Activated CD8-positive, alpha-beta memory T cell treated with anti-CD3 and anti-CD28 coated beads for 24 hours (primary cell): ENCODE data around the gene SBNO2.

Experiments
- DNase-seq: peaks from one replicate; pipeline ENCODE4 v3.0.0-alpha.2; 2020

SBNO2 gene

DNA sequence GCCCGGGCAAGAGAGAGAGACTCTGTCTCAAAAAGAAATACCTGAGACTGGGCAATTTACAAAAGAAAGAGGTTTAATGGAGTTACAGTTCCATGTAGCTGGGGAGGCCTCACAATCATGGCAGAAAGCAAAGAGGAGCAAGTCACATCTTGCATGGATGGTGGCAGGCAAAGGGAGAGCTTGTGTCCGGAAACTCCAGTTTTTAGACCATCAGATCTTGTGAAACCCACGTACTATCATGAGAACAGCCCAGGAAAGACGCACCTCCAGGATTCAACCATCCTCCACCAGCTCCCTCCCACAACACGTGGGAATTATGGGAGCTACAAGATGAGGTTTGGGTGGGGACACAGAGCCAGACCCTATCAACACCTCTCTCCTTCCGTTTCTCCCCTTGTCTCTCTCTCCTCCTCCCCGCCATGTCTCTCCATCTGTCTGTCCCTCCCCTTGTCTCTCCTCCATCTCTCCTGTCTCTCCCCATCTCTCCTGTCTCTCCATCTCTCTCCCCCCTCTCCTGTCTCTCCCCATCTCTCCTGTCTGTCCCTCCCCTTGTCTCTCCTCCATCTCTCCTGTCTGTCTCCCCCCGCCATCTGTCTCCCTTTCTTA, 88.9 kb downstream of the SBNO2 start:
- no peak for DNase-seq

DNA sequence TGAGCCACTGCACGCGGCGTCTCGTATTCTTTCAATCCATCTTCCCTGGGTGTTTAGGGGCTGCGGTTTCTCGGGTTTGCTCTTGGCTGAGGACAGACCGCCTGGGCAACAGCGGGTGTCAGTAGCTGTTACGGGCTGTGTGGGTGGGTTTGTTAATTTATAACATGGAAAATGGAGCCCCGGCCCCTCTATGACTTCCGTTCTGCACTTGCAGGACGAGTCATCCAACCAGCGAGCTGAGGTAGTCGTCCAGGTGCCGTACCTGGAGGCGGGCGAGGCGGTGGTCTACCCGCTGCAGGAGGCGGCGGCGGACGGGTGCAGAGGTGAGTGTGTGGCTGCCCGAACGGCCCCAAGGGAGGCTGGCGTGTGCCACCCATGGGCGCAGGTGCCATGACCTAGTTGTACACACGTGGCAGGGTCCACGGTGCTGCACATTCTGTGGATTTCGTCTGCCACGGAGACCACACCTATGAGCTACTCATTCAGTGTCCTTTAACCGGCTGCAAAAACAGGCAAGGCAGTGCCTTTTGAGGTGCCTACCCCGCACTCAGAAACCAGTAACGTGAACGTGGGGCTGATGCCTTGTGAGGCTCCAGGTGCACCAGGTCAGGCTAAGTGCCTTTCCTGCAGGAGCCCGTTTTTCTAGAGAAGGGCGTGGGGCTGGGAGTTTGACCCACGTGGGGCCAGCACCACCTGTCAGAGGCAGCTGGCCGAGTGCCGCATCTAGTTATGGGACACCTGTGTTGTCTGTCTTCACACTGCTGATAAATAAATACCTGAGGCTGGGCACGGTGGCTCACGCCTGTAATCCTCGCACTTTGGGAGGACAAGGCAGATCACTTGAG, 89.8 kb downstream of the SBNO2 start:
- no peak for DNase-seq

DNA sequence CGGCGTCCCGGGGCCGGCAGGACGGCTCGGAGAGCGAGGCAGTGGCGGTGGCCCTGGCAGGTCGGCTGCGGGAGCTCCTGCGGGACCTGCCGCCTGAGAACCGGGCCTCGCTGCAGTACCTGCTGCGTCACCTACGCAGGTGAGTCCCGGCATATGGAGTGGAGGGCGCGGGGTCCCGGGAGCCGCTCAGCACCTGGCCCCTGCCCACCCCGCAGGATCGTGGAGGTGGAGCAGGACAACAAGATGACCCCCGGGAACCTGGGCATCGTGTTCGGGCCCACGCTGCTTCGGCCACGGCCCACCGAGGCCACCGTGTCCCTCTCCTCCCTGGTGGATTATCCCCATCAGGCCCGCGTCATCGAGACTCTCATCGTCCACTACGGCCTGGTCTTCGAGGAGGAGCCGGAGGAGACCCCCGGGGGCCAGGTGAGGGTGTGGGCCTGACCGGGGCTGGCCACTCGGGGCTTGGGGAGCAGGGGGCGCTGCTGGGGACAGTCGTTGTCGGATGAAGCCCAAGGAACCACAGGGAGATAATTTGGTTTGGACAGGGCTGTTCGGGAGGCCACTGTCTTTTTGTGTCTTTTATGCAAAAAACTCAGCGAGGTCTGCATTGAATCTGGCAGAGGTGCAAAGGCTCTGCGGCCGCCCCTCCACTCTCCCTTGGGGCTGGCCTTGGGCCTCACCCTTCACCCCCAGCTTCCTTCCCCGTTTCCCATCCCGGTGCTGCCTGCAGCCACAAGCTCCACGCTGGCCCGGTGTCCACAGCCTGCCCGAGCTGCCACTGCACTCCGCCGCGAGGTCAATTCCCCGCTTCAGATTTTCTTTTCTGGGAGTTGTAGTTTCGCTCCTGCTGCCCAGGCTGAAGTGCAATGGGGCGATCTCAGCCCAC, 90.9 kb downstream of the SBNO2 start:
- no peak for DNase-seq

DNA sequence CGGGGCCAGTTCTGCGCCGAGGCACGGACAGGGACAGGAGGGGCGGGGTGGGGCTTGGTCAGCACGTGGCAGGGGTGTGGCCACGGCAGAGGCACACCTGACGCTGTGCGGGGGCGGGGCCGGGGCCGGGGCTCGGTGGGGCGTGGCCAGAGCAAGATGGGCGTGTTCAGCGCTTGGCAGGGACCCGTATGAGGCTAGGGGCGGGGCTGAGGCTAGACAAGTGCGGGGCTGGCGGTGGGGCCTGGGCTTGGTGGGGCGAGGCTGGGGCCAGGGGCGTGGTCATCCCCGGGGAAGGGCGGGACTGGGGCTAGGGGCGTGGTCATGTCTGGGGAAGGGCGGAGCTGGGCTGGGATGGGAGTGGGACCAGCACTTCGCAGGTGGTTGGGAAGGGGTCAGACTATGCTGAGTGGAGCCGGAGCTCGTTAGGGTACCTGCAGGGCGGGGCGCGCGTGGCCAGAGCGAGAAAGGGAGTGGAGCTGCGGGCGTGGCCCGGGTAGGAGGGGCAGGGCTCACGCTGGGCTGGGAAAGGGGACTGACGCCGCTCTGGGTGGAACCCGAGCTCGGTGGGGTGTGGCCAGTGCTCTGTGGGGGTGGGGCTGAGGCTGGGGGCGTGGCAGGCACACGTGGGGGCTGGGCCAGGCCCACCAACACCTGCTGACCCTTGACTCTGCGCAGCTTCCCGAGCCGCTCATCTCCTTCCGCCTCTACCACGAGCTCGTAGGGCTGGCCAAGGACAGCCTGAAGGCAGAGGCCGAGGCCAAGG, 91.7 kb downstream of the SBNO2 start:
- DNase-seq: peak; percentile 82

DNA sequence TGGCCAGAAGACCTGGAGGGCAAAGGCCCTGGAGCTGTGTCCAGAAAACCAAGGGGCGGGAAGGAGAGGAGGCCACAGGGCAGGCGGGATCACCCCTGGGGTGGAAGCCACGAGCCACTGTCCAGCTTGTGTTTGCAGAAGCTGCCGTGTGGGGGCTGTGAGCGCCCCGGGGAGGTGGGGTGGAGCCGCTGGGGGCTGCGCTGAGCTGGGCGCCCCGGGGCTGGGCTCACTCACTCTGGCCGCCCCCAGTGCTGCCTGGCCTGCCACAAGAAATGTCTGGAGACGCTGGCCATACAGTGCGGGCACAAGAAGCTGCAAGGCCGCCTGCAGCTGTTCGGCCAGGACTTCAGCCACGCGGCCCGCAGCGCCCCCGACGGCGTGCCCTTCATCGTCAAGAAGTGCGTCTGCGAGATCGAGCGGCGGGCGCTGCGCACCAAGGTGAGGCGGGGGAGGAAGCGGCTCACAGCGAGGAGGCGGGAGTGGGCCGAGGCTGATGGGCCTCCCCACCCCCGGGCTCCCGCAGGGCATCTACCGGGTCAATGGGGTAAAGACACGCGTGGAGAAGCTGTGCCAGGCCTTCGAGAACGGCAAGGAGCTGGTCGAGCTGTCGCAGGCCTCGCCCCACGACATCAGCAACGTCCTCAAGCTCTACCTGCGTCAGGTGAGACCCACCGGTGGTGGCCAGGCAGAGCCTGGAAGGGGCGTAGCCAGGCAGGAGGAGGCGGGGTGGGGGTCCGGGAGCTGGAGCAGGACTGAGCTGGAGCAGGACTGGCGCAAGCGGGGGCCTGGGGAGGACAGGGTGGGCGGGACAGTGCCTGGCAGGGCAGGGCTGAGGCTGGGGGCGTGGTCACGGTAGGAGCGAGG, 92.5 kb downstream of the SBNO2 start:
- peak; percentile 63 for DNase-seq

DNA sequence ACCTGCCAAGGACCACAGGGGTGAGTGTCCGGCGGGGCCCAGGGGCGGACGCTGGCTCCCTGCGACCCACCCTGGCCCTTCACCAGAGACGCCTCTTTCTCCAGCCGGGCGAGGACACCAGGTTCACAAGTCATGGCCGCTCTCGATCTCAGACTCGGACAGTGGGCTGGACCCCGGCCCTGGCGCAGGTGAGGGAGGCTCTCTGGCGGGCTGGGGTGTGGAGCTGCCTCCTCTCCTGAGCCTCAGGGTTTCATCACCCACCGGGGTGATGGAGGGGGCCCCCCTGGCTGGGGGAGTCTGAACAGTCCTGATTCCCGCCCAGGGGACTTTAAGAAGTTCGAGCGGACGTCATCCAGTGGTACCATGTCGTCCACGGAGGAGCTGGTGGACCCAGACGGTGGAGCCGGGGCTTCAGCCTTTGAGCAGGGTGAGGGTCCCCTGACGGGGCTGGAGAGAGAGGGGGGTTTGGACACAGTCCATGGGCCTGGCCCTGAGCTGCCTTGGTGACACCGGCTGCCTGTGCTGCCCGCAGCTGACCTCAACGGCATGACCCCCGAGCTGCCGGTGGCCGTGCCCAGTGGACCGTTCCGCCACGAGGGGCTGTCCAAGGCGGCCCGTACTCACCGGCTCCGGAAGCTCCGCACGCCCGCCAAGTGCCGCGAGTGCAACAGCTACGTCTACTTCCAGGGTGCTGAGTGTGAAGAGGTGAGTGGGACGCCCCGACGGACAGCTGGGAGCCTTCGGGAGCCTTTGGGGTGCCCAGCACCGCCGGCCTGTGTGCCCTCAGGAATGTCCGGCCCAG, 93.5 kb downstream of the SBNO2 start:
- DNase-seq: no peak

DNA sequence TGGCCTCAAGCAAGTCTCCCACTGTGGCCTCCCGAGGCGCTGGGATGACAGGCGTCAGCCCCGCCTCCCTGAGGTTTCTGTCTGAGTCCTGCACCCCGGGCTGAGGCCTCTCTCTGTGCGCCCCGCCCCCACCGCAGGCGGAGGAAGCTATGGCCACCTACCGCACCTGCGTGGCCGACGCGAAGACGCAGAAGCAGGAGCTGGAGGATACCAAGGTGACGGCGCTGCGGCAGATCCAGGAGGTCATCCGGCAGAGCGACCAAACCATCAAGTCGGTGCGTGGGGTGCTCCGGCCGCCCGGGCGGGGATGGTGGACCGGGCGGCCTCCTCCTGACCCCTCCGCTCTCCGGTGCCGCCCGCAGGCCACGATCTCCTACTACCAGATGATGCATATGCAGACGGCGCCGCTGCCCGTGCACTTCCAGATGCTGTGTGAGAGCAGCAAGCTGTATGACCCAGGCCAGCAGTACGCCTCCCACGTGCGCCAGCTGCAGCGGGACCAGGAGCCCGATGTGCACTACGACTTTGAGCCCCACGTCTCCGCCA, 94.4 kb downstream of the SBNO2 start:
- DNase-seq: peak; percentile 86

DNA sequence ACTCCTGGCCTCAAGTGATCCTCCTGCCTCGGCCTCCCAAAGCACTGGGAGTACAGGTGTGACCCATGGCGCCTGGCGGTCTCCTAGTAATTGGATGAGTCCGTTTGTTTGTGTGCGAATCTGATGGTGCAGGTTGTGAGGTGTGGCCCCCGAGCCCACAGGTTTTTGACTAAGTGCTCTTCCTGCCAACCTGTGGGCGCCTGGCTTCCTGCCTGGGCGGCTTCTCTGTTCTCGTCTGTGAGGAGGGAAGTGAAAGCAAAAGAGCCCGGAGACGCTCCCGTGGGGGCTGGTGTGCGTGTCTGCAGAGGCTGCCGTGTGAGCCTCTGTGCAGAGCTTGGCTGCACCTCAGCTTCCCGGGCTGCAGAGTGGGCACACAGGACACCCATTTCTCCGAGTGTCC, 97.1 kb downstream of the SBNO2 start:
- DNase-seq: peak; percentile 93

DNA sequence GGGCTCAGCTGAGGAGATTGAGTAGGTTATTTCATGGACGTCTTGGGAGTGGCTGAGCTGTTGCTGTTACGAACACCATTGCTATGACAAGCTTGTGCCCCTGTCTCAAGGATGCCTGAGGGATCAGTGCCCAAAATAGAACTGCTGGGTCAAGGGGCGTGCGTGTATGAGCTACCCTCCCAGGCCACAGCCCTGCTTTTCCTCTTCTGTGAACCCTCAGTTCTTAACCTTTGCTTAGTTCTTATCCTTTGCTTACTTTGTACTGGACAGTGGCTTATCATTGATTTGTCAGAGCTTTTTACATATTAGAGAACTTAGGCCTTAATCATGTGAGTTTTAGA, 98.1 kb downstream of the SBNO2 start:
- DNase-seq: peak; percentile 67

DNA sequence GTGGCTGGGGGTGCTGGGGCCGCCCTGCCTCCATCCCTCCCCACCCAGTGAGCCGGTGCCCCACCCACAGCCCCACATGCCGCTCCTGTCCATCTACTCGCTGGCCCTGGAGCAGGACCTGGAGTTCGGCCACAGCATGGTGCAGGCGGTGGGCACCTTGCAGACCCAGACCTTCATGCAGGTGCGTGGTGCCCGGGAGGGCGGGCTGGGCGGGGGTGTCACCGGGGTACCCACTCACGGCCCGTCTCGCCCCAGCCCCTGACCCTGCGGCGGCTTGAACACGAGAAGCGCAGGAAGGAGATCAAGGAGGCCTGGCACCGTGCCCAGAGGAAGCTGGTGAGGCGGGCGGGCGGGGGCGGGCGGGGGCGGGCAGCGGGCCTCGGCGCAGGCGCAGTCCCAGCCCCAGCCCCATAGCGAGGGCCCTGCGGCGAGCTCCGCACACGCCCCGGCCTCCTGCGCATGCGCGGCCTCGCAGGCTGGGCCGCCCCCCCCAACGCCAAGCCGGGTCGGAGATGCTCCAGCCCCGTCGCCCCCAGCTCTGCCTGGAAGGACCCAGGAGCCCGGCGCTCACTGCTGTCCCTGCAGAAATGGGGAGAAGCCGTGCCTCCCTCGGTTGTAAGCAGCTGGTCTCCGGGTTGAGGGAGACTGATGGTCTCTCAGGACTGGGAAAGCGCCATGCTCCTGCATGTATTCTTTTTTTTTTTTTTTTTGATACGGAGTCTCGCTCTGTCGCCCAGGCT, 99.4 kb downstream of the SBNO2 start:
- peak; percentile 93 for DNase-seq

DNA sequence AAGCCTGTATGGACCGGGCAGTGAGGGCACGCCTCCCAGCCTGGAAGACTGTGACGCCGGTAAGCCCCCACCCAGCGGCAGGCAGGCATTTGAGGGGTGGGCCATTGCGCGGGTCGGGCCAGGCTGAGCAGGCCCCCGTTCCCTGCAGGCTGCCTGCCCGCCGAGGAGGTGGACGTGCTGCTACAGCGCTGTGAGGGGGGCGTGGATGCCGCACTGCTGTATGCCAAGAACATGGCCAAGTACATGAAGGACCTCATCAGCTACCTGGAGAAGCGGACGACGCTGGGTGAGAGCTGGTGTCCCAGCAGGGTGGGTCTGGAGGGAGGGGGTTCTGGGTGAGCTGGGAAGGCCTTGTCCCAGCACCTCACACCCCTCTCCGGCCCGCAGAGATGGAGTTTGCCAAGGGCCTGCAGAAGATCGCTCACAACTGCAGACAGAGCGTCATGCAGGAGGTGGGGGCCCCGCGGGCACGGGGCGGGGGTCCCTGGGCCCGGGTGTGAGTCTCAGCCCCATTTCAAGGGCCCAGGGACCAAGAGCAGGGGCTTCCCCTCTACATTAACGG, 100.0 kb downstream of the SBNO2 start:
- peak; percentile 75 for DNase-seq

DNA sequence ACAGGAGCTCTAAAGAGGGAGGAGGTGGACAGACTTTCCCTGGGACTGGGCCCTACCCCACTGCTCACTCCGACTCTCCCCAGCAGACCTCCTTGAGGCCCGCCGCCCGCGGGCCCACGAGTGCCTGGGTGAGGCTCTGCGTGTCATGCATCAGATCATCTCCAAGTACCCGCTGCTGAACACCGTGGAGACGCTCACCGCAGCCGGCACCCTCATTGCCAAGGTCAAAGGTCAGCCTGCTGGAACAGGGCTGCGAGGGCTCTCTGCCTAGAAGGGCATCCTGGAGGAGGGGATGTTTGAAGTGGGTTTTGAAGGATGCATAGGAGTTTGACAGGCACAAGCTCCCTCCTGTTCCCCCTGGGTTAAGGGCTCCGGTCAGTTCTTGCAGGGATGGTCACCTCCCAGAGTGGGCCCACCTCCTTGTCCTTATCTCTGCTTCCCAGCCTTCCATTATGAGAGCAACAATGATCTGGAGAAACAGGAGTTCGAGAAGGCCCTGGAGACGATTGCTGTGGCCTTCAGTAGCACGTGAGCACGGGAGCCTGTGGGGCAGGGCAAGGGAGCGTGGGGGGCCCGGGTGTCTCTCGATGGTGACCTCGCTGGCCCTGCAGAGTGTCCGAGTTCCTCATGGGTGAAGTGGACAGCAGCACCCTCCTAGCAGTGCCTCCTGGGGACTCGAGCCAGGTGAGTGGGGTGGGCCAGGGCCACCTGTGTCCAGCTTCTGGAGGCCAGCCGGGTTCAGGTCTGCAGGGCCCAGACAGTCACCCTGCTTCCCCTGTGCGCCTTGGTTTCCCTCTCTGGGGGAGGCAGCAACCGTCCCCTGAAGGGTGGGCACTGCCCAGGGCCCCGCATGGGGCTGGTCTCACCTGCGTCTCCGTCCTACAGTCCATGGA, 100.8 kb downstream of the SBNO2 start:
- peak; percentile 64 for DNase-seq

DNA sequence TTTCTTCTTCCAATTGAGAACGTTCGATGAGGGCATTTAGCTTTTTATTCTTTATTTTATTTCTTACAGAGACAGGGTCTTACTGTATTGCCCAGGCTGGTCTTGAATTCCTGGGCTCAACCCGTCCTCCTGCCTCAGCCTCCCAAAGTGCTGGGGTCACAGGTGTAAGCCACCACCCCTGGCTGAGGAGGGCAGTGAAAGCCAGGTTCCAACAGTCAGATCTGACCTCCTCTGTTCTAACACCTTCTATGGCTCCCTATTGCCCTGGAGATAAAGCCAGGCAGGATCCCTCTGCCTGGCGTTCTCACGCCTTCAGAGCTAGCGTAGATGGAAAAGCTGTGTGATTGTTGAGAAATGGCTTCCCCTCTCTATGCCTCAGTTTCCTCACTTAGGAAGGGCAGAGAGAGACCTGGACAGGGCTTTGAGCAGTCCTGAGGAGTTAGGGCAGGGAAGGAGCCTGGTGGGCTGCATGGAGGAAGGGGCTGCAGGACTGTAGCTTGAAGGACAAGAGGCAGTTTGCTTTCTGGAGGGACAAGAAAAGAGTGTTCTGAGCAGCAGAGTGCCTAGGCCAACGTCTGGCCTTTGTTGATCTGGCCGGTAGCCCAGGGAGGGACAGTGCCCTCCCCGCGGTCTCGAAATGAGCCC, 101.6 kb downstream of the SBNO2 start:
- no peak for DNase-seq

DNA sequence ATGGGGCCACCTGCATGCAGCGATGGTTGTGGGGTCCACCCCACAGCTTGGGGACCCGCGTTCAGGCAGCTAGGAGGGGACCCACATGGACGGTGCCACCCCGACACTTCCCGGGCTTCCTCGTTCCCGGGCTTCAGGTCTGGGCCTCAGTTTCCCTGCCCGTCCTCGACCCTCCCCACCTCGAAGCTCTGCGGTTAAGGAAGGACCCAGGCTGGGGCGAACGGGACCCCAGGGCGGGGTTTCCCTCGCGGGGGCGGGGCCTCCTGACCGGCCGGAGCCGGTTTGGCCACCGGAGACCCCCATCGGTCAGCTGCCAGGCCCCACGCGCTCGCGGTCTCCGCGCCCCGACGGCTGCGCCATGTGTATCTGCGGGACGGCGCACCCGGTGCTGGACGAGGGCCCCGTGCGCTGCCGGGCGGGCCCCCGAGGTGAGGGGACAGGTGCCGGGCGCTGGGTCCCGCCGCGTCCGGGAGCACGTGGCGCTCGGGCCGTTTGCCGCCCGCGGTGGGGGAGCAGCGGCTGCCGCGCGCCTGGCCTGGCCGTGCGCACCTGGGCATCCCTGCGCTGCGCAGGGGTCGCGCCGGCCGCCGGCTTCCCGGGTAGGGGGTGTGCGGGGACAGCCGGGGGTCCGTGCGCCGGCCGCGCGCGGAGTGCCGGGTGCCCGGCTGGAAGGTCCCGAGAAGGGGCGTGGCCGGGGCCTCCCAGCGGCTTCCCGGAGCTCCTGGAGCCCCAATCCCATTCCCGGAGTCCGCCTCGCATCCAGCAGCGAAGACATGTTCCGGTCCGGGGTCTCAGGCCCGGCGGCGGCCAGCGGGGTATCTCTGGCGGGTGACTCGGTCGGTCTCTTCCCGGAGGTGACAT, 102.9 kb downstream of the SBNO2 start:
- no peak for DNase-seq

DNA sequence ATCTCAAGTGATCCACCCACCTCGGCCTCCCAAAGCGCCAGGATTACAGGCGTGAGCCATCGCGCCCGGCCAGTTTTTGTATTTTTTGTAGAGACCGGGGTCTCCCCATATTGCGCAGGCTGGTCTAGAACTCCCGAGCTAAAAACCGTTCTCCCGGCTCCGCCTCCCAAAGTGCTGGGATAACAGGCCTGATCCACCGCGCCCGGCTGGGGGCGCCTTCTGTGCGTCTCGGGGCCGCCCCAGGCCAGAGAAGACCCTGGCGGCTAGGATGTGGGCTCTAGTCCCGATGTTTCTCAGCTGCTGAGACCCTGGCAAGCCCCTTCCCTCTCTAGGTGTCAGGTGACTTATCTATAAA, 103.5 kb downstream of the SBNO2 start:
- no peak for DNase-seq

DNA sequence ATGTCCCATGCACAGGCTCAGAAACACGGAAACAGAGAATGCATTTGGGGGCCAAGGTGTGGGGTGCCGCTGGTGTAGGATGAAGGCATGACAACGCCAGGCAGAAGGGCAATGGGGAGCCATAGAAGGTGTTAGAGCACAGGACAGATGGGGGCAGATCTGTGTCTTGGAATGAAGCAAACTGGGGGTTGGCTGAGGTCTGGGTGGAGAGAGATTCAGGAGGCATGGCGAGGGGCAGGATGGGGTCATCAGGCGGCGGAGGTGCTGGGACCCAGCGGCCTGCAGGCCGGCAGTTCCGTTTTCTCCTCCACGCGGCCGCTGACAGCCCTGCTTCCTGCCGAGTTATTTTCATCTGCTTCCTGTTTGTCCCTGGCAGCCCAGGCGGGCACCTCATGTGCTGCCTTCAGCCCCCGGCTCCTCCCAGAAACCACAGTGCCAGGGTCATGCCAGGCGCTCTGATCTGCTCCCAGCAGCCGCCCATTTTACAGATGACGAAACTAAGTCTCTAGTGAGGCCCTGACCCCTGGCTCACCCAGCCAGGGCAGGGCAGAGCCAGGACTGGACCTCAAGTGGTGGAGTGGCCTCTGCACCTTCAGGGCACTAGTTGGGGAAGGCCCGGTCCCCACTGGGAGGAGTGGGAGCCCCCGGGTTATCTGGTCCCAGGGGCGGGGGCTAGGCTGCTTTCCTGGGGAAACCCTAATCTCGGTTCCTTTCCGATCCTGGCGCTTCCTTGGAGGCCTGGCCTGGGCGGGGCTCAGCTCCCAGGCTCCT, 104.9 kb downstream of the SBNO2 start:
- peak; percentile 80 for DNase-seq
